HUES64 (cell line): ENCODE results near the gene GDAP2.

Experiments used
- H3K27ac ChIP-seq: 2 replicates; pipeline ENCODE4 v1.7.0; 2013; ENCODE audit warnings: low read depth, low read length, inconsistent platforms
- H3K27me3 ChIP-seq: 2 replicates; pipeline ENCODE4 v1.6.1; 2013; ENCODE audit warnings: mild to moderate bottlenecking, low read length; ENCODE audit not compliant: insufficient read depth
- H3K36me3 ChIP-seq: 2 replicates; pipeline ENCODE4 v1.6.1; 2013; ENCODE audit warnings: mild to moderate bottlenecking, low read length; ENCODE audit not compliant: insufficient read depth
- H3K4me1 ChIP-seq: 2 replicates; pipeline ENCODE4 v1.6.1; 2013; ENCODE audit warnings: mild to moderate bottlenecking, low read length, moderate library complexity; ENCODE audit not compliant: insufficient read depth
- H3K4me3 ChIP-seq: 2 replicates; pipeline ENCODE4 v1.5.1; 2013; ENCODE audit warnings: mild to moderate bottlenecking, low read length, moderate library complexity
- H3K9ac ChIP-seq: 2 replicates; pipeline ENCODE4 v1.6.1; 2013; ENCODE audit warnings: mild to moderate bottlenecking, low read depth, low read length
- H3K9me3 ChIP-seq: 2 replicates; pipeline ENCODE4 v1.6.1; 2013; ENCODE audit warnings: low read depth, low read length; ENCODE audit not compliant: insufficient read depth
- WGBS: fragments of 150-250, 120-280 bp; methylation state at CpG from one replicate; pipeline ENCODE4 v1.1.7; 2013; ENCODE audit warnings: missing lambda C conversion rate; 5-methylcytosine and 5-hydroxymethylcytosine counted together

Gene GDAP2

DNA sequence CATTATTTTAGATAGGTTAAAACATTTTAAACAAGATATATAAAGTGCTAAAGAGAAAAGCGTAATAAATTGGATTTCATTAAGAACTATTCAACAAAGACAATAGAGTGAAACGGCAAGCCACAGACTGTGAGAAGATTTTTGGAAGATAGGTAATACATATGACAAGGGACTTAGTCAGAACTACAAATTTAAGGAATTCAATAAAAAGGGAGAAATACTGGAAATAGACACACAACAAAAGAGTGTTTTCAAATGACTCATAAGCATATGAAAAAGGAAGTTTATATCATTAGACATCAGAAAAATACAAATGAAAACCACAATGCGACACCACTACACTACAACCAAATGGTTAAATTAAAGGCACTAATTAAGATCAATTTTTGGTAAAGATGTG lies 90.5 kb downstream of the GDAP2 start:
- no peak overlapping the region for H3K27ac ChIP-seq
- no CpG with 5 or more reads among the region's 3 CpGs for WGBS
- no peak overlapping the region for H3K4me3 ChIP-seq
- H3K9me3 ChIP-seq: no peaks in the 10 kb centered on the region
- no peak overlapping the region for H3K9ac ChIP-seq
- H3K4me1 ChIP-seq: no peaks in the 10 kb centered on the region
- H3K27me3 ChIP-seq: no peaks in the 10 kb centered on the region
- no peaks in the 10 kb centered on the region for H3K36me3 ChIP-seq

DNA sequence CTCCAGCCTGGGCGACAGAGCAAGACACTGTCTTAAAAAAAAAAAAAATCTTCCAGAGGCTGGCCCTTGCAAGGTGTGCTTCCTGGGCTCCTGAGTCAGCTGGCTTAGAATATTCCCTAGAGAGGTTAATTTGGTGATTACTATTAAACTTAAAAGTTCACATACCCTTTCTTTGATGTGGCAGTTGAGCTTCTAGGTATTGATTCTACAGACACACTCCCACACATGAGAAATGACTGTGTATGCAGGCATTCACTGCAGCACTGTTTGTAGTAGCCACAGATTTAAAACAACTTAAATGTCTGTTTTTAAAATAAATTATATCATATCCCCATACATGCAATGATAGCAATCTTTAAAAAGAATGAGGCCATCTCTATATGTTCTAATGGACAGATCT lies 93.4 kb downstream of the GDAP2 start:
- peaks cover 6% of the 10 kb centered on the region; the same call in 1 of the 2 replicates for H3K4me1 ChIP-seq
- H3K4me3 ChIP-seq: no peak overlapping the region
- WGBS: 91% methylated on average over 1 of the region's 1 CpG
- no peaks in the 10 kb centered on the region for H3K36me3 ChIP-seq
- H3K9me3 ChIP-seq: no peaks in the 10 kb centered on the region
- no peaks in the 10 kb centered on the region for H3K27me3 ChIP-seq
- no peak overlapping the region for H3K27ac ChIP-seq
- no peak overlapping the region for H3K9ac ChIP-seq

DNA sequence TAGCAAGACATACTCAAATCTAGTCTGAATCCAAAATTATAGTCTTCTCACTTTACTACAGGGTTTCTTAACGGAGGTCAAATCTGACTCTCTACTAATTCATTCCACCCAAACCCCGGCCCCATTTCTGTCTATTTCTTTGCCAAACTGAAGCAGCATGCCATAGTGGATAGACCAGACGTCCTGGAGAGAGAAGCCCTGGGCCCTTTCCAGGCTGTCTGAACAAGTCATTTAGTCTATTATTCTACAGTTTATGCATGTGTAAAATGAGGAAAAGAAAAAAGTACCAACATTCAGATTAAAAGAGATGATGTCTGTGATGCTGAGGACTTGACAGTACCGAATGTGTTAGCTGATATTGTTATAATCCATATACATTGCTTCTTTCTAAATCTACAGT lies 95.0 kb downstream of the GDAP2 start:
- H3K4me3 ChIP-seq: no peak overlapping the region
- H3K9me3 ChIP-seq: no peaks in the 10 kb centered on the region
- no peak overlapping the region for H3K9ac ChIP-seq
- H3K27me3 ChIP-seq: no peaks in the 10 kb centered on the region
- WGBS: 95% methylated on average over 4 of the region's 4 CpGs
- no peak overlapping the region for H3K27ac ChIP-seq
- H3K4me1 ChIP-seq: peaks cover 6% of the 10 kb centered on the region; the same call in 1 of the 2 replicates
- H3K36me3 ChIP-seq: no peaks in the 10 kb centered on the region

DNA sequence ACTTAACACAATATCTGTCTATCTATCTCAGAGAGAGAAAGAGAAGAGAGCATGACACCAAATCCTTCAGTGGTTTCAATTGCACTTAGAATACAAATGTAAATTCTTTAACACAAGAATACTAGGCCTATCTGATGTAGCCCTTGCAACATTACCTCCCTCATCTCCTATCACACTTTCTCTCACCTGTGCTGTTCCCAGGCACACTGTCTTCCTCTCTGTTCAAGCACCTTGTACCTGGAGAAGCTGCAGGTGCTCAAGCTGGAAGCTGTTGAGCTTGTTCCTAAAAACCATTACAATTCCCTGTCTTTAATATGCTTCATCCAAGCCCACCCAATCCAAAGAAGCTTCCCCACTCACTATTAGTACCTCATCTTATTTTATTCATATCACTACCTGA lies 97.0 kb downstream of the GDAP2 start:
- Histone ChIP-seq H3K36me3 (no peaks in the 10 kb centered on the region), H3K27ac (no peak overlapping the region), H3K27me3 (no peaks in the 10 kb centered on the region), H3K4me3 (no peak overlapping the region), H3K9ac (no peak overlapping the region), H3K9me3 (no peaks in the 10 kb centered on the region), H3K4me1 (peaks cover 6% of the 10 kb centered on the region; the same call in 1 of the 2 replicates)

DNA sequence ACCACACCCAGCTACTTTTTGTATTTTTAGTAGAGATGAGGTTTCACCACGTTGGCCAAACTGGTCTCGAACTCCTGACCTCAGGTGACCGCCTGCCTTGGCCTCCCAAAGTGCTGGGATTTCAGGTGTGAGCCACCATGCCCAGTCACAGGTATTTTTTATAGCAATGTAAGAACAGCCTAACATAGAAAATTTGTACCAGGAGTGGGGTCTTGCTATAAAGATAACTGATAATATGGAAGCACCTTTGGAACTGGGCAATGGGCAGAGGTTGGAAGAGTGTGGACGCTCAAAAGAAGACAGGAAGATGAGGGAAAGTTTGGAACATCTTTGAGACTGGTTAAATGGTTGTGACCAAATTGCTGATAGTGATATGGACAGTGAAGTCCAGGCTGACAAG lies 99.2 kb downstream of the GDAP2 start:
- Histone ChIP-seq H3K9ac (no peak overlapping the region), H3K27me3 (no peaks in the 10 kb centered on the region), H3K36me3 (no peaks in the 10 kb centered on the region), H3K4me1 (peaks cover 6% of the 10 kb centered on the region; the same call in 1 of the 2 replicates), H3K9me3 (no peaks in the 10 kb centered on the region), H3K27ac (no peak overlapping the region), H3K4me3 (no peak overlapping the region)
- 93% methylated on average over 4 of the region's 4 CpGs for WGBS

DNA sequence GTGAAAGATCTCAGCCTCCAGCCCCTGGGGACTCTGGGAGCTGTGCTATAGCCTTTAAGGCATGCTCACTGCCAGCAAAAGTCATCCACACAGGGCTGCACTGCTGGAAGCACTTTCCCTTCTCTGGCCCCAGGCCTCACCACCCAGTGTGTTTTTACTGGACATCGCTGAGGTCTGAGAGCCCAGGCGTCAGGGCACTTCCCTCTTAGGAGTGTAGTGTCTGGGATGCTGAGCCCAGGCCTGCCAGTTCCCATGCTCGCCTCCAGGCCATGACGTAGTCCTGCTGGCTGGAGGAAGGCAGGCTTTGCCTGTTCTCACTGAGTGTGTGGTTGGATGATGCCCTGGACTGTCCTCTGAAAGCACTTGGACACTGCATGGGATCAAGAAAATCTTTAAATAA lies 101.2 kb downstream of the GDAP2 start:
- 92% methylated on average over 4 of the region's 4 CpGs for WGBS
- no peak overlapping the region for H3K9ac ChIP-seq
- no peaks in the 10 kb centered on the region for H3K27me3 ChIP-seq
- H3K27ac ChIP-seq: no peak overlapping the region
- H3K4me3 ChIP-seq: no peak overlapping the region
- no peaks in the 10 kb centered on the region for H3K36me3 ChIP-seq
- H3K4me1 ChIP-seq: peaks cover 6% of the 10 kb centered on the region; the same call in 1 of the 2 replicates
- H3K9me3 ChIP-seq: no peaks in the 10 kb centered on the region

DNA sequence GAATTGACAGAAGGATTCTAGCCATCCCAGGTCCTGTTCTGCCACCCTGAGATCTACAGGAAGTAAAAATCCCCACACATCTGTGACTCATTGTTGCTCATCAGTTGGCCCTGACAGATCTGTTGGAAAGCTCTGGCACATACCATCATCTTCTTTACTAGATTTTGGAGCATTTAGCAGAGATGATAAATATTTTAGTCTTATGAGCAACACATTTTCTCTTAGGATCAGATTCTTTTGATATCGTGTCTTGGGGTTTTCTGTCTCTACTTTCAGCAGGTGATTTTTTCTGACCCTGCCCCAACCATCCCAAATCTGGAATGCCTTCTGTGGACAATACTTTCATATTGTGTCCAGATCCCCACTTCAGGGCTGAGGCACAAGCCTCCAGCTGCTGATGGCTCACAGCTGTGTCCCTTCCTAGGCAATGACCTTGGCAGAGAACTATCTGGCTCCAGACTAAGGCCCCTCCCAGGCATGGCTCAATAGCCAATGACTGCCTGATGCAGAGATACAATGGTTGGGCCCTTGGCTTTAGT lies 102.8 kb downstream of the GDAP2 start:
- no peak overlapping the region for H3K9ac ChIP-seq
- H3K4me3 ChIP-seq: no peak overlapping the region
- 94% methylated on average over 1 of the region's 1 CpG for WGBS
- H3K27ac ChIP-seq: no peak overlapping the region
- peaks cover 4% of the 10 kb centered on the region for H3K9me3 ChIP-seq
- no peaks in the 10 kb centered on the region for H3K4me1 ChIP-seq
- H3K36me3 ChIP-seq: no peaks in the 10 kb centered on the region
- H3K27me3 ChIP-seq: no peaks in the 10 kb centered on the region

DNA sequence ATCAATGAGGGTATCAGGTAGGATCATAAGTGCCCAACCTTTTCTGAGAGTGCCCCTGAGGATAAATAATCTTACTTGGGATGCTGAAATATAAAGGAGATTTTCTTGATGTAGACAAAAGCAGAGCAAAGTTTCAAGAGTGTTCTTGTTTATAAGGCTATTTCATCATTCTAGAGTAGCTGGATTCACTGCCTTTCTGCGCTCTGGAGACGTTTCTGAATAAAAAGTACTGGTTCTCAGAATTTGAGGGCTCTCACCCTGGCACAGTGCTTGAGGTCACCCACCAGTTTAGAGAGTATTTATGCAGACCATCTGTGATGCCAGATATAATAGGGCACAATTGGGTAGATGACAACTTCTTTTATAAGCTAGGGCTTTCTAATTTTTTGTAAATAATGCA lies 103.3 kb downstream of the GDAP2 start:
- Histone ChIP-seq H3K4me1 (no peaks in the 10 kb centered on the region), H3K36me3 (no peaks in the 10 kb centered on the region), H3K27me3 (no peaks in the 10 kb centered on the region), H3K9ac (no peak overlapping the region), H3K9me3 (peaks cover 5% of the 10 kb centered on the region), H3K27ac (no peak overlapping the region), H3K4me3 (no peak overlapping the region)
- 92% methylated on average over 2 of the region's 2 CpGs for WGBS

DNA sequence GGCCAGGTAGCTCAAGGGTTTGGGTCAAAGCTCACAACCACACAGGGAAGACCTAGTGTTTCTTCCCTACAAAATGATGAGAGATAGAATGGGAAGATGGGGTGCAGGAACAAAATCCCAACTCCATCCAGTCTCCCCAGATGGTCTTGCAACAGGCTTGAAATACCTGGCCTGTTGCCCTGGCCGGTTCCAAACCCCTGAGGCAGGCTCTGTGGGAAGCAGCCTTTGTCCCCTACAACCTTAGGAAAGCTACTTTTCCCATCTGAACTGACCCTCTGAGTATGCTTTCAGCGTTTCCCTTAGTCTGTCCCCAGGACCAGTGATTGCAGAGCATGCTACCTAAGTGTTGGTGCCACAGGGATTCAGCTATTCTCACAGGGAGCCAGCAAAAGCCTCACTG lies 104.0 kb downstream of the GDAP2 start:
- WGBS: 96% methylated on average over 2 of the region's 2 CpGs
- no peaks in the 10 kb centered on the region for H3K4me1 ChIP-seq
- no peaks in the 10 kb centered on the region for H3K27me3 ChIP-seq
- no peak overlapping the region for H3K4me3 ChIP-seq
- H3K27ac ChIP-seq: no peak overlapping the region
- H3K9me3 ChIP-seq: peaks cover 5% of the 10 kb centered on the region
- H3K36me3 ChIP-seq: no peaks in the 10 kb centered on the region
- H3K9ac ChIP-seq: no peak overlapping the region

DNA sequence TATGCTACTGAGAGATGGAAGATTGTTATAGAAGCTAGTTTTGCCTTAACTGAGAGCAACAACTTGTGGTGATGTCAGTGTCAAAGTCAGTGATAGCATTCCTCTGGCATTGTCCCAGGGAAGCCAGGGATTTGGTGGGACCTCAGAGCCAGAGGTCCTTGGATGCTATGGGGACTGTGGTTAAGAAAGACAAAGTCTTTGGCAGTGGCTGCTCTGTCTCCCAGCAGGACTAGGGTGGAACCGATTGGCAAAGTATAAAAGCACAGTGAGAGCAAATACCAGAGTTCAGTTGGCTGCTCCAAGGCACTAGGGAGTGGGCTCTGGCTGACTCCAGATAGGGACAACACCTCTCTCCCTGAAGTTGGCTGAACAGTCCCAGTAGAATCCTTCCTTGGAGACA lies 104.8 kb downstream of the GDAP2 start:
- H3K27ac ChIP-seq: no peak overlapping the region
- no peaks in the 10 kb centered on the region for H3K36me3 ChIP-seq
- WGBS: 88% methylated on average over 1 of the region's 1 CpG
- no peak overlapping the region for H3K9ac ChIP-seq
- no peaks in the 10 kb centered on the region for H3K27me3 ChIP-seq
- peaks cover 5% of the 10 kb centered on the region for H3K9me3 ChIP-seq
- H3K4me3 ChIP-seq: no peak overlapping the region
- H3K4me1 ChIP-seq: no peaks in the 10 kb centered on the region

DNA sequence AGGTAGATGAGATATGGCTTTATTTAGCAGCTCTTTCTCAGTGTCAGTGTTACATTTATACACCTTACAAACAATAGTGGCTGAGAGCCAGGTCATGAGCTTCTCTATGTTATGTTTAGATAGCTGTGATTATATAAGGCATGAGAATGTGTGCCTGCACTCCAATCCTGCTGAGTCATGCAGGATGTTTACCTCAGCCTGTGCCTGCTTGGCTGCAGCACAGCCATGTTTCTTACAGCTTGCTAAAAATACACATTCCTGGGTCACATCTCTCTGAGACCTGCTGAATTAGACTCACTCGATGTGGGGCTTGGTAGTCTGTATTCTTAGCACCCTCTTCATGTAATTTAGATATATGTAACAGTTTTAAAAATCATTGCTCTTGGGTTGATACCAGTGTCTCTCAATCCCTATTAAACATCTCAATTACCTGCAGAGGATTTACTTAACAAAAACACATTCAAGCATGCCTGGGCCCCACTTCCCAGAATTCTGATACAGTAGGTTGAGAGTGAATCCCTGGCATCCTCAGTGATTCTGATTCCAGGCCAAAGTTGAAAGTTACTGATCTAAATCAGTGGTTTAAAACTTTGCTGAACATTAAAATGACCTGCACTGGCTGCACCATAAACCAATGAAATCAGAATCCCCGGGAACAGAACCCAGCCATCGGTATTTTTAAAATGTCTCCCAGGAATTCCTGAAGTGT lies 107.5 kb downstream of the GDAP2 start:
- Histone ChIP-seq H3K4me3 (no peak overlapping the region), H3K9ac (no peak overlapping the region), H3K36me3 (no peaks in the 10 kb centered on the region), H3K4me1 (no peaks in the 10 kb centered on the region), H3K27ac (no peak overlapping the region), H3K27me3 (no peaks in the 10 kb centered on the region), H3K9me3 (peaks cover 5% of the 10 kb centered on the region)
- 95% methylated on average over 3 of the region's 3 CpGs for WGBS

DNA sequence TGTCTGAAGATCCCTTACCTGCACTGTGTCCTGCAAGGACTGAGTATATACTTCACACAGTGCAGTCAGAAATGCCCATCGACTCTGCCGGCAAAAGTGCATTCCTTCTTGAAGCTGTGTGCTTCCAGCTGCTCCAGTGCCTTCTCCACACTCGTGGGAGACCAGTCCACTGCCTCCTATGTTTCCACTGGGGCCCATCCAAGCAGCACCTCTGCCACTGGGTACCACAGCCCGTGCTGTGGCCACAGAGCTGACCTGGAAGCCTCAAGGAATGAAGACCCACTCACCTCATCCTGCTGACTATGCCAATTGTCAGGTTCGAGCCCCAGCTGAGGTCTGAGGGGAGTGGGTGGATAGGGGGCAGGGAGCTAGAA lies 108.1 kb downstream of the GDAP2 start:
- no peak overlapping the region for H3K4me3 ChIP-seq
- H3K27ac ChIP-seq: no peak overlapping the region
- no peak overlapping the region for H3K9ac ChIP-seq

More for the DNA sequence above, 108.1 kb downstream of the GDAP2 start:
- H3K9me3 ChIP-seq: peaks cover 5% of the 10 kb centered on the region
- no peaks in the 10 kb centered on the region for H3K36me3 ChIP-seq
- no peaks in the 10 kb centered on the region for H3K4me1 ChIP-seq
- H3K27me3 ChIP-seq: no peaks in the 10 kb centered on the region
- WGBS: 89% methylated on average over 5 of the region's 5 CpGs
